UCSD-AML1 (cell line): Measurements from ENCODE around the gene ZNF710.
"Not testable (repeated sequence)": the region's sequence is repeated elsewhere in the genome, so short reads cannot be mapped to it uniquely, and the experiment has no call there.

ENCODE experiments used
- DNase-seq: peaks from one replicate; lab custom pipeline; 2025; ENCODE audit not compliant: unreplicated experiment; lab: John Stamatoyannopoulos, UW

The ZNF710 gene

GRCh38 chr15:90058775-90059174 lies 57.7 kb downstream of the ZNF710 start:
- no peak for DNase-seq

- peak; percentile 95 for DNase-seq
Measured at GRCh38 chr15:90059208-90059985, 58.3 kb downstream of the ZNF710 start.

- DNase-seq, result no peak
Measured at GRCh38 chr15:90060797-90061196, 59.7 kb downstream of the ZNF710 start.

- peak; percentile 51 for DNase-seq
Measured at GRCh38 chr15:90062023-90062442, 60.9 kb downstream of the ZNF710 start.

- DNase-seq, result no peak
Measured at GRCh38 chr15:90062462-90062932, 61.4 kb downstream of the ZNF710 start.

GRCh38 chr15:90062973-90063769 lies 62.0 kb downstream of the ZNF710 start:
- DNase-seq, result no peak

GRCh38 chr15:90063770-90064247 lies 62.7 kb downstream of the ZNF710 start:
- peak; percentile 51 for DNase-seq

GRCh38 chr15:90064911-90065681 lies 64.0 kb downstream of the ZNF710 start:
- peak; percentile 85 for DNase-seq

- no peak for DNase-seq
Measured at GRCh38 chr15:90065682-90066049, 64.5 kb downstream of the ZNF710 start.

- no peak for DNase-seq
Measured at GRCh38 chr15:90067181-90067952, 66.2 kb downstream of the ZNF710 start.

- no peak for DNase-seq
Measured at GRCh38 chr15:90067953-90068606, 67.0 kb downstream of the ZNF710 start.

- not testable (repeated sequence) for DNase-seq
Measured at GRCh38 chr15:90070623-90071022, 69.5 kb downstream of the ZNF710 start.

- DNase-seq, result peak; percentile 77
Measured at GRCh38 chr15:90071220-90071807, 70.2 kb downstream of the ZNF710 start.

GRCh38 chr15:90072978-90073640 lies 72.0 kb downstream of the ZNF710 start:
- DNase-seq, result no peak

- no peak for DNase-seq
Measured at GRCh38 chr15:90074023-90074422, 72.9 kb downstream of the ZNF710 start.

GRCh38 chr15:90074916-90075315 lies 73.8 kb downstream of the ZNF710 start:
- no peak for DNase-seq

- no peak for DNase-seq
Measured at GRCh38 chr15:90075420-90076289, 74.5 kb downstream of the ZNF710 start.

- no peak for DNase-seq
Measured at GRCh38 chr15:90076716-90077115, 75.6 kb downstream of the ZNF710 start.
